HG03575 (cell line): ENCODE data around the gene RC3H2.
"Not testable (repeated sequence)": the region's sequence is repeated elsewhere in the genome, so short reads cannot be mapped to it uniquely, and the experiment has no call there.

Source experiments
- ATAC-seq: cut with Tn5 transposase; IDR thresholded peaks from one replicate; pipeline ENCODE4 v1.9.1; 2021; ENCODE audit not compliant: unreplicated experiment, insufficient number of reproducible peaks, low FRiP score; ENCODE audit errors: extremely low read depth

RC3H2 gene

DNA sequence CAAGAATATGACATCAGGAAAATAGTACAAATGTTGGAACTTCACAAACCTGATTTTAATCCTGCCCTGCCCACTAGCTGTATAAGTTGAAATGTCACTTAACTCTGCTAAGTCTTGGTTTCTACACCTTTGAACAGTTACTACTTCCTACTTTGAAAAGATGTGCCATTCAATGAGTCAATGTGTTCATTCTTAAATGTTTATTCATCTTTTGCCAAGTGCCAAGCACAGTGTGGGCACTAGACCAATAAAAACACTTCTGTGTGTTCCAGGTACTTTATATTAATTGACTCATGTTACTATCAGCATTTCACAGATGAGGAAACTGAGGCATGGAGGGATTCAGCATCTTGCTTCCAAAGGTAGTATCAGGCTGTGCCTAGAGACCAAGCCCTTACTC, 89.6 kb downstream of the RC3H2 start:
- no peak for ATAC-seq

DNA sequence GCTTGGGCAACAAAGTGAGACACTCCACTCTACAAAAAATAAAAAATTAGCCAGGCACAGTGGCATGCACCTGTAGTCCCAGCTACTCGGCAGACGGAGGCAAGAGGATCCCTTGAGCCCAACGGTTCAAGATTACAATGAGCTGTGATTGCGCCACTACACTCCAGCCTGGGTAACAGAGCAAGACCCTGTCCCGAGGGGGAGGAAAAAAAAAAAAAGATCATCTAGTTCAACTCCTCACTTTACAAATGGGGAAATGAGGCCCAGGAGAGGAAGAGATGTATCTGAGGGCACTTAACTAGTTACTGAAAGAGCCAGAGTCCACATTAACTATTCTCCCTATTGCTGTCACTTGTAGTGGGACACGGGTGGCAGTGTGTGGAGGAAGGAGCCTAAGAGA, 90.6 kb downstream of the RC3H2 start:
- ATAC-seq, result no peak

DNA sequence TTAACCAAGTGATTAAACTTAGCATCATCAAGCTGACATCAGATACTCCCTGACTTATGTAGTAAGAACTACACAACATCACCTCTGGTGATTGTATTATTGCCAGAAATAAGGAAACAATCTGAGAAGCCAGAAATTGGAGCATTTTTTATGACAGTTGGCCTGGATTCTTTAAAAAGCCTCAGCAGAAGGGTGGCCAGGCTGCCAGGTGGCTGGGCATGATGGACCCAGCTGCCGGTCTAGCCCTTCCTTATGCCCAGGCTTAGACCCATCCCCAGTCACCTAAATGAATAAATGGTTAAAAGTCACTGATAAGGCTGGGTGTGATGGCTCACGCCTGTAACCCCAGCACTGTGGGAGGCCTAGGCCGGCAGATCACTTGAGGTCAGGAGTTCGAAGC, 92.4 kb downstream of the RC3H2 start:
- ATAC-seq, result no peak

DNA sequence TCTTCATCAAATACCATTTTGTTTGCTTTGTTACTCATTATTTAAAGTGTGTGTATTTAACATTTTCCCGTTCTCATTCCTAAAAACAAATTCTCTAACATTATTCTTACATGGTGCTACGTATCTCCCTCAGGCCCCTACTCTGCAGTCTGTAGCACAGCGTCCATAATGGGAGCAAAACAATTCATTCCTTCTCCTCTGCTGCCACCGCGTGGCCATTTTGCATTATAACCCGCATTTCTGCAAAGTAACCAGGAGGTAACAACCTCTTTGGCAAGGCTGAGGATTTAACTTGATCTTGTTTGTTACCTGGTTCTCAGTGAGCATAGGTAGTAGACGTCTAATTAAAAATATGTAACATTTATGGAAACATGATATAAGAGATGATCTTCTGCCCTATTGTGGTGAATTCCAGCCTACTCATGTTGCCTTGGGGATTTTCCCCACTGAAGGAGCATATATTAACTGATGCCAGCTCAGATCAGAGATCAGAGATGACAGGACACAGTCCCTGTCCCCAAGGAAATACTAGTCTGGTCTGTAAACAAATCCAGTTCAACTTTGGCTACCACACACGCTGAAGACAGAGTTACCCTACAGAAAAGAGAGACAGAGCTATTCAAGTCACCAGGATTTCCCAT, 94.7 kb downstream of the RC3H2 start:
- no peak for ATAC-seq

DNA sequence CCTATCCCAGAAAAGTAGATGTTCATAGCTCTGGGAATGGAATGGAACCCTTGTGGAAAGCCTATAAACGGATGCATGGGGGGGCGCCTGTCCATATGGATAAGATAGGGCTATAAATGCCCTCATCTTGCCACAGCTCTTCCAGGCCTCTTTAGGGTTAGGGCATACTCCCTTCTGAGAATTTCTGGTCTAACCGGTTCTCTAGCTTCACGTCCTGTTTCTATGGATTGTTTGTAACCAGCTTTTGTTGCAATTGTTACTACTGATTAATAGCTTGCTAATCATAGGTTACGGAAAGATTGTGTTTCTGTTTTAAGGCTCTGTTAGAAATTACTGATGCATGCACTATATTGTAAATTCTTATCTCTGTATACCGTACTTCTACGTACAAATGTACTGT, 95.9 kb downstream of the RC3H2 start:
- not testable (repeated sequence) for ATAC-seq

DNA sequence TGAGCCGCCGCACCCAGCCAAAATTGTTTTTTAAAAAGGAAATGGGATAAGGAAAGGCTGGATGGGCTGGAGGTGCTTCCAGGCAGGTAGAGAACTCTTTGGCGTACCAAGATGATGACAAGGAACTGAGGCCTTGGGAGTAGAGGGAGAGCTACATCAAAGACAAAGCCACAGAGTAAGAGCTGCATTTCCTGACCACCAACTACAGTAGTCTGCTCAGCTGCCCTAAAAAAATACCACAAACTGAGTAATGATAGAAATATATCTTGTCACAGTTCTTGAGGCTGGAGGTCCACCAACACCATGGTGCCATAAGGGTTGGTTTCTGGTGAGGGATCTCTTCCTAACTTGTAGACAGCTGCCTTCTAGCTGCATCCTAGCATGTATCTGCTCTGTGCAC, 97.0 kb downstream of the RC3H2 start:
- ATAC-seq, result no peak

DNA sequence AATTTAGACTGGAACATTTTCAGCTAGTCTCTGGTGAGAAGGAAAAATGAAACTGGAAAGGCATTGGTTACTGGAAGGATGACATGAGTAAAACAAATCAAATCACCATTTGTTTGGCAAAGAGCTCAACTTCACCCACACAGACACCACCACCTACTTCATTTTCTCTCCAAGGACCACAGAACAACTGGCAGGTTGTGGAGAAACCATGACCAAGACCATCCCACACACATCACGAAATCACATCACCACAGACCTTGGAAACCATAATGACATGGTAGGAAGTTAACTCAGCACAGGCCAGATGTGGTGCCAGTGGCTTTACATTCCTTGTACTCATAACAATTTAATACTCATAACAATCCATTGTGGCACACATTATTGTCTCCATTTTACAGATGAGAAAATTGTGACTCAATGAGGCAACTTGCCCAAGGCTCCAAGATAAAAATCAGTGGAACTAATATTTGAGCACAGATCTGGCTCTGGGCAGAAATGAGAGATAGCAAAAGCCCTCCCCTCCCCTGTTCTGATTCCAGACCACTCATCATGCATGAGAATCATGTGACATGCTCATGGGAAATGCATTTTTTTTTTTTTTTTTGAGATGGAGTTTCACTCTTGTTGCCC, 97.8 kb downstream of the RC3H2 start:
- no peak for ATAC-seq

DNA sequence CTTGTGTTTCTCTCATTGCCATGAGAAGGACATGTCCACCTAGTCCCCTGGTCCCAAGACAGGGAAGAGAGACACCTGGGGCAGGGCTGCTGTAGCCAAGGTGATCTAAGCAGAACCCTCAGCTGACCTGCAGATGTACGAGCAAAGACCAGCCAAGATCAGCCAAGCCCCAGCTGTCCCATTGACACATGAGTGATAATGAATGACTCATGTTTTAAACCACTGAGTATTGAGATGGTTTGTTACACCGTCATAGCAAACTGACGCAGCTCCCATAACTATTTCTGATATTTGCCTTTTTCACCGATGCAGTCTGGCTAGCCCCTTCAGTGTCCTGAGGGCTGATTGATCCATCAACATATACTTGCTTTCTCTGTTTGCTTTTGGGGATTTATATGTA, 98.5 kb downstream of the RC3H2 start:
- ATAC-seq, result no peak

DNA sequence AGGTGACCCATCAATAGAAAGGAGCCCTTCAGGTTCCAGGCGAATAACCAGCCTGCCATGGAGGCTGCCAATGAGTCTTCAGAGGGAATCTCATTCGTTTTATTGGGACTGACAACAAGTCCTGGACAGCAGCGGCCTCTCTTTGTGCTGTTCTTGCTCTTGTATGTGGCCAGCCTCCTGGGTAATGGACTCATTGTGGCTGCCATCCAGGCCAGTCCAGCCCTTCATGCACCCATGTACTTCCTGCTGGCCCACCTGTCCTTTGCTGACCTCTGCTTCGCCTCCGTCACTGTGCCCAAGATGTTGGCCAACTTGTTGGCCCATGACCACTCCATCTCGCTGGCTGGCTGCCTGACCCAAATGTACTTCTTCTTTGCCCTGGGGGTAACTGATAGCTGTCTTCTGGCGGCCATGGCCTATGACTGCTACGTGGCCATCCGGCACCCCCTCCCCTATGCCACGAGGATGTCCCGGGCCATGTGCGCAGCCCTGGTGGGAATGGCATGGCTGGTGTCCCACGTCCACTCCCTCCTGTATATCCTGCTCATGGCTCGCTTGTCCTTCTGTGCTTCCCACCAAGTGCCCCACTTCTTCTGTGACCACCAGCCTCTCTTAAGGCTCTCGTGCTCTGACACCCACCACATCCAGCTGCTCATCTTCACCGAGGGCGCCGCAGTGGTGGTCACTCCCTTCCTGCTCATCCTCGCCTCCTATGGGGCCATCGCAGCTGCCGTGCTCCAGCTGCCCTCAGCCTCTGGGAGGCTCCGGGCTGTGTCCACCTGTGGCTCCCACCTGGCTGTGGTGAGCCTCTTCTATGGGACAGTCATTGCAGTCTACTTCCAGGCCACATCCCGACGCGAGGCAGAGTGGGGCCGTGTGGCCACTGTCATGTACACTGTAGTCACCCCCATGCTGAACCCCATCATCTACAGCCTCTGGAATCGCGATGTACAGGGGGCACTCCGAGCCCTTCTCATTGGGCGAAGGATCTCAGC, 104.8 kb downstream of the RC3H2 start, which contains the start of gene OR1K1:
Gene OR1K1 (plus strand): TSS at position 58 of the 995 bp plus-strand sequence. CDS start 0 bp downstream, at position 58.
- no peak for ATAC-seq

DNA sequence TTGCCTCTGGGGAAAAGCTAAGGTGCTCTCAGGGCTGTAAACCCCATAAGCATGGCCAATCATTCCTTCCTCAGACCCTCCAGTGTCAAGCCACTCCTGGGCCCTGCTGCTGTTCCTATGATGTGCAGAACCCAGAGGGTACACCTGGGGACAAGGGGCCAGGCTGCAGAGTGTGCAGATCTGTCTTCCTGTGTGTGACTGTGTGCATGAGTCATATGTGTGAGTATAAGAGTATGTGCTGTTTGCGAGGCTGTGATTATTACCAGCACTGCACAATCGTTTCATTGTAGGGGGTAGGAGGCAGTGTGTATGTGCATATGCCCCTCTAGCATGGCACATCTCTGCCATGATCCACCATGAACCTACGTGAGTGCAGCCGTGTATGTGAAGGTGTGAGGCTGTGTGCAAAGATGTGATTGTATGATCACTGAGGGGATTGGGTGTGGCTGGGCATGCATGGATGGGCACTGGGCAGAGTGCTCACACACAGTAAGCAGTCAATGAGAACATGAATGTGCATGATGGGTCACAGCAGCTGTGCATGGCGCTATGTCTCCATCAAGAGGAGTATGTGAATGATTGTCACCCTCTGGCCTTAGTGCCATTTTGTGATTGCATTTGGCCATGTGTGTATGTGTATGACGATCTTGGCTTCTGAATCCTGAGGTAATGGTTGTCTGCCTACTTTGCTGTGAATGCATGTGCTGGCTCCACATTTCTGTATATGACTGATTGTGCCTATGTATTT, 107.7 kb downstream of the RC3H2 start:
- ATAC-seq, result no peak
